A549 (cell line): ENCODE measurements around the gene MAEL.
A peak's percentile ranks its signal among the peaks of the same experiment; 100 is the strongest.

Source experiments
- CEBPB ChIP-seq, 2 experiments: fragments of >200 bp in 1 of 2; sonication (Bioruptor Twin) in 1 of 2; formaldehyde crosslinking in 1 of 2; IDR thresholded peaks; 2 replicates each; pipeline ENCODE4 v1.6.1; 2012 to 2016
- E2F6 ChIP-seq: IDR thresholded peaks from 2 replicates; pipeline ENCODE4 v1.6.1; 2012; ENCODE audit warnings: low read depth, borderline replicate concordance
- MAX ChIP-seq: IDR thresholded peaks from 2 replicates; pipeline ENCODE4 v1.6.1; 2012
- POLR2A ChIP-seq: IDR thresholded peaks from 2 replicates; pipeline ENCODE4 v1.6.1; 2012; ENCODE audit warnings: mild to moderate bottlenecking, low read length

GRCh38 chr1:166988974-166989515 lies at the start of gene MAEL:
- TF ChIP-seq POLR2A = no peak
- peak; percentile 38 to 73; a peak in 3 of 4 replicates for TF ChIP-seq CEBPB (IDR thresholded peaks at IDR 0.05)
- no peak for TF ChIP-seq MAX
- TF ChIP-seq E2F6 = no peak
